ENCODE results near the gene WDR38.

GRCh38 chr9:124809211-124809610 lies 44.0 kb upstream of the WDR38 start:
- TF ChIP-seq GATA2 (IDR thresholded peaks at IDR 0.05; ENCODE audit: low read depth, low read length), result 0 out of 2 replicates have a peak, but pooled peaks have one; percentile 19
- no peak for TF ChIP-seq GATA3 (IDR thresholded peaks at IDR 0.05; ENCODE audit: low read depth, low read length)
